ENCODE results near the gene KCTD20.

KCTD20 gene

GRCh38 chr6:36517408-36517807 lies 74.6 kb downstream of the KCTD20 start:
- no peaks in the 10 kb centered on the region for H3K4me1 ChIP-seq (ENCODE audit: control insufficient read depth, insufficient read depth, low read length)
- ChIA-PET POLR2A (no interaction called here), CTCF (interaction anchor here (1.7 kb wide), 1 partner anchor 242 kb away, joined by 7 read pairs; no protein-coding TSS in a partner anchor)
- H3K36me3 ChIP-seq (ENCODE audit: control insufficient read depth in 2 of 2, insufficient read depth in 1 of 2, low read length in 2 of 2) = peaks cover 26 to 66% of the 10 kb centered on the region in 2 experiments
- no peak overlapping the region for H3K4me3 ChIP-seq (ENCODE audit: low read depth, low read length)
- TF ChIP-seq ZNF138 (tag by site-specific recombination; IDR thresholded peaks at IDR 0.05; ENCODE audit: borderline replicate concordance) = no peak
- TF ChIP-seq ZNF791 (tag by site-specific recombination; IDR thresholded peaks at IDR 0.05) = no peak
- no peak for TF ChIP-seq MYNN (tag by site-specific recombination; IDR thresholded peaks at IDR 0.05; ENCODE audit: borderline replicate concordance)
- no peak for TF ChIP-seq ZBTB10 (tag by site-specific recombination; IDR thresholded peaks at IDR 0.05)
- TF ChIP-seq ZNF530 (tag by site-specific recombination; IDR thresholded peaks at IDR 0.05; ENCODE audit: low read depth) = no peak
- TF ChIP-seq, protein P1, sequence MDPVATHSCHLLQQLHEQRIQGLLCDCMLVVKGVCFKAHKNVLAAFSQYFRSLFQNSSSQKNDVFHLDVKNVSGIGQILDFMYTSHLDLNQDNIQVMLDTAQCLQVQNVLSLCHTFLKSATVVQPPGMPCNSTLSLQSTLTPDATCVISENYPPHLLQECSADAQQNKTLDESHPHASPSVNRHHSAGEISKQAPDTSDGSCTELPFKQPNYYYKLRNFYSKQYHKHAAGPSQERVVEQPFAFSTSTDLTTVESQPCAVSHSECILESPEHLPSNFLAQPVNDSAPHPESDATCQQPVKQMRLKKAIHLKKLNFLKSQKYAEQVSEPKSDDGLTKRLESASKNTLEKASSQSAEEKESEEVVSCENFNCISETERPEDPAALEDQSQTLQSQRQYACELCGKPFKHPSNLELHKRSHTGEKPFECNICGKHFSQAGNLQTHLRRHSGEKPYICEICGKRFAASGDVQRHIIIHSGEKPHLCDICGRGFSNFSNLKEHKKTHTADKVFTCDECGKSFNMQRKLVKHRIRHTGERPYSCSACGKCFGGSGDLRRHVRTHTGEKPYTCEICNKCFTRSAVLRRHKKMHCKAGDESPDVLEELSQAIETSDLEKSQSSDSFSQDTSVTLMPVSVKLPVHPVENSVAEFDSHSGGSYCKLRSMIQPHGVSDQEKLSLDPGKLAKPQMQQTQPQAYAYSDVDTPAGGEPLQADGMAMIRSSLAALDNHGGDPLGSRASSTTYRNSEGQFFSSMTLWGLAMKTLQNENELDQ (tag by site-specific recombination; IDR thresholded peaks at IDR 0.05; ENCODE audit: low read depth) = no peak
- no peak for TF ChIP-seq ZNF548 (tag by site-specific recombination; IDR thresholded peaks at IDR 0.05)
- TF ChIP-seq EGR2 (tag by site-specific recombination; IDR thresholded peaks at IDR 0.05; ENCODE audit: low read depth) = no peak
- TF ChIP-seq ZSCAN23 (tag by site-specific recombination; IDR thresholded peaks at IDR 0.05) = no peak
- no peak for TF ChIP-seq ZNF621 (tag by site-specific recombination; IDR thresholded peaks at IDR 0.05)
- no peak for TF ChIP-seq ZNF626 (tag by site-specific recombination; IDR thresholded peaks at IDR 0.05)
- TF ChIP-seq, protein P2, sequence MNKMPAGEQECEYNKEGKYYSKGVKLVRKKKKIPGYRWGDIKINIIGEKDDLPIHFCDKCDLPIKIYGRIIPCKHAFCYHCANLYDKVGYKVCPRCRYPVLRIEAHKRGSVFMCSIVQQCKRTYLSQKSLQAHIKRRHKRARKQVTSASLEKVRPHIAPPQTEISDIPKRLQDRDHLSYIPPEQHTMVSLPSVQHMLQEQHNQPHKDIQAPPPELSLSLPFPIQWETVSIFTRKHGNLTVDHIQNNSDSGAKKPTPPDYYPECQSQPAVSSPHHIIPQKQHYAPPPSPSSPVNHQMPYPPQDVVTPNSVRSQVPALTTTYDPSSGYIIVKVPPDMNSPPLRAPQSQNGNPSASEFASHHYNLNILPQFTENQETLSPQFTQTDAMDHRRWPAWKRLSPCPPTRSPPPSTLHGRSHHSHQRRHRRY (tag by site-specific recombination; IDR thresholded peaks at IDR 0.05) = no peak
- no peak for TF ChIP-seq GLIS2 (tag by site-specific recombination; IDR thresholded peaks at IDR 0.05)
- TF ChIP-seq PRDM6 (tag by site-specific recombination; IDR thresholded peaks at IDR 0.05) = no peak
- TF ChIP-seq GLI2 (tag by site-specific recombination; IDR thresholded peaks at IDR 0.05; ENCODE audit: borderline replicate concordance, low read depth) = no peak
- TF ChIP-seq ZBTB8A (tag by site-specific recombination; IDR thresholded peaks at IDR 0.05) = no peak
- no peak for TF ChIP-seq ZNF449 (tag by site-specific recombination; IDR thresholded peaks at IDR 0.05)
- TF ChIP-seq ZNF292 (tag by site-specific recombination; IDR thresholded peaks at IDR 0.05; ENCODE audit: borderline replicate concordance, low read depth) = no peak
- no peak for TF ChIP-seq ZBTB17 (tag by site-specific recombination; IDR thresholded peaks at IDR 0.05)
- no peak for TF ChIP-seq OSR2 (tag by site-specific recombination; IDR thresholded peaks at IDR 0.05)
- no peaks in the 10 kb centered on the region for H3K9me3 ChIP-seq (ENCODE audit: control insufficient read depth, insufficient read depth, low read depth, low read length)
- no peak overlapping the region for H3K27ac ChIP-seq (ENCODE audit: extremely low read depth, low read depth, low read length)
